Adrenal gland (tissue), 5 donors: ENCODE data around the gene ZNHIT1.

ENCODE experiments used
- CTCF ChIP-seq, 6 experiments: fragments of 450-650 bp in 4 of 6; fragments of 200-600 bp in 2 of 6; sonication (generic) in 1 of 6; IDR thresholded peaks; 1 replicate in 5 of 6; 2 replicates in 1 of 6; pipeline versions ENCODE4 v1.5.1 to v1.8.0; 2016 to 2021; ENCODE audit warnings: antibody characterized with exemption in 6 of 6, mild to moderate bottlenecking in 2 of 6, moderate library complexity in 1 of 6
- POLR2A ChIP-seq, 2 donors: fragments of 450-650 bp; IDR thresholded peaks; one replicate each; pipeline ENCODE4 v1.6.1; 2017; ENCODE audit warnings: antibody characterized with exemption in 2 of 2, mild to moderate bottlenecking in 2 of 2, moderate library complexity in 1 of 2
- donor health status: DM: no; HTN: no; CAD: no.

DNA sequence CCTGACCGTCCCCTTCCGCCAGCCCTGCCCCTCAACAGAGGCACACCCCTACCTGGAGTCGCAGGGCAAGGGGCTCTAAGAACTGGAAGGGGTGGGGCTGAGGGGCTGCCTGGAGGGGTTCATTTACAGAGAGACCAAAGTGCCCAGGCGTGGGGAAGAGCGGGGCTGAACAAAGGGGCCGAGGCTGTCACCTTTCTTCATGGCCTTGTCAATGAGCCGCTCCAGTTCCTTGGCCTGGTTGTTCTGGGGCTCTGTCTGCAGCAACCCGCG, 21.9 kb downstream of the ZNHIT1 start:
- no peak for TF ChIP-seq CTCF (IDR thresholded peaks at IDR 0.05)
- TF ChIP-seq POLR2A (IDR thresholded peaks at IDR 0.05), result no peak
